ENCODE measurements around the gene FUCA1. TPM values are rescaled to one million over a fixed set of nuclear protein-coding genes. Genes with fewer than 3 reads are reported as not detected.
"Not testable (repeated sequence)": the region's sequence is repeated elsewhere in the genome, so short reads cannot be mapped to it uniquely, and the experiment has no call there.

The FUCA1 gene
- total RNA-seq, 1 experiment from 2014 or later = 8.2 TPM

- H3K36me3 ChIP-seq (replicated peaks; ENCODE audit: control insufficient read depth, insufficient read depth, low read length) = no peaks in the 10 kb centered on the region
- no peak for DNase-seq
- peaks cover 27% of the 10 kb centered on the region for H3K27me3 ChIP-seq (ENCODE audit: control insufficient read depth, insufficient read depth, low read length)
- no peak overlapping the region for H3K4me3 ChIP-seq (ENCODE audit: insufficient read depth, low read depth, low read length)
Measured at GRCh38 chr1:23869051-23869450, 961 bp upstream of the FUCA1 start.

GRCh38 chr1:23868557-23869016, 497 bp upstream of the FUCA1 start:
- H3K36me3 ChIP-seq (replicated peaks; ENCODE audit: control insufficient read depth, insufficient read depth, low read length) = no peaks in the 10 kb centered on the region
- no peak for DNase-seq
- peaks cover 27% of the 10 kb centered on the region for H3K27me3 ChIP-seq (ENCODE audit: control insufficient read depth, insufficient read depth, low read length)
- H3K4me3 ChIP-seq (ENCODE audit: insufficient read depth, low read depth, low read length) = no peak overlapping the region

GRCh38 chr1:23867542-23867894, 572 bp downstream of the FUCA1 start:
- H3K36me3 ChIP-seq (replicated peaks; ENCODE audit: control insufficient read depth, insufficient read depth, low read length) = no peaks in the 10 kb centered on the region
- peak; percentile 82 for DNase-seq
- H3K27me3 ChIP-seq (ENCODE audit: control insufficient read depth, insufficient read depth, low read length) = peaks cover 27% of the 10 kb centered on the region
- H3K4me3 ChIP-seq (ENCODE audit: insufficient read depth, low read depth, low read length) = peak overlapping the region; percentile 80

- no peaks in the 10 kb centered on the region for H3K36me3 ChIP-seq (replicated peaks; ENCODE audit: control insufficient read depth, insufficient read depth, low read length)
- H3K27me3 ChIP-seq (ENCODE audit: control insufficient read depth, insufficient read depth, low read length) = peaks cover 25% of the 10 kb centered on the region
- H3K4me3 ChIP-seq (ENCODE audit: insufficient read depth, low read depth, low read length) = no peak overlapping the region
- no peak for DNase-seq
Measured at GRCh38 chr1:23865543-23865930, 2.6 kb downstream of the FUCA1 start.

GRCh38 chr1:23864801-23865542, 3.1 kb downstream of the FUCA1 start:
- peaks cover 24% of the 10 kb centered on the region for H3K27me3 ChIP-seq (ENCODE audit: control insufficient read depth, insufficient read depth, low read length)
- no peak for DNase-seq
- H3K36me3 ChIP-seq (replicated peaks; ENCODE audit: control insufficient read depth, insufficient read depth, low read length) = no peaks in the 10 kb centered on the region
- no peak overlapping the region for H3K4me3 ChIP-seq (ENCODE audit: insufficient read depth, low read depth, low read length)

GRCh38 chr1:23862640-23863039, 5.5 kb downstream of the FUCA1 start:
- Histone ChIP-seq H3K36me3 (replicated peaks; ENCODE audit: control insufficient read depth, insufficient read depth, low read length) (no peaks in the 10 kb centered on the region), H3K27me3 (ENCODE audit: control insufficient read depth, insufficient read depth, low read length) (peaks cover 13% of the 10 kb centered on the region), H3K4me3 (ENCODE audit: insufficient read depth, low read depth, low read length) (no peak overlapping the region)
- DNase-seq = no peak

GRCh38 chr1:23854568-23854967, 13.5 kb downstream of the FUCA1 start:
- DNase-seq = no peak
- H3K4me3 ChIP-seq (ENCODE audit: insufficient read depth, low read depth, low read length) = no peak overlapping the region
- H3K27me3 ChIP-seq (ENCODE audit: control insufficient read depth, insufficient read depth, low read length) = no peaks in the 10 kb centered on the region
- no peaks in the 10 kb centered on the region for H3K36me3 ChIP-seq (replicated peaks; ENCODE audit: control insufficient read depth, insufficient read depth, low read length)

GRCh38 chr1:23853124-23853523, 15.0 kb downstream of the FUCA1 start:
- not testable (repeated sequence) for H3K27me3 ChIP-seq (ENCODE audit: control insufficient read depth, insufficient read depth, low read length); DNase-seq; H3K36me3 ChIP-seq (replicated peaks; ENCODE audit: control insufficient read depth, insufficient read depth, low read length); H3K4me3 ChIP-seq (ENCODE audit: insufficient read depth, low read depth, low read length)

GRCh38 chr1:23851406-23851805, 16.7 kb downstream of the FUCA1 start:
- not testable (repeated sequence) for DNase-seq

GRCh38 chr1:23848673-23849616, 19.1 kb downstream of the FUCA1 start:
- no peaks in the 10 kb centered on the region for H3K36me3 ChIP-seq (replicated peaks; ENCODE audit: control insufficient read depth, insufficient read depth, low read length)
- DNase-seq = no peak
- no peak overlapping the region for H3K4me3 ChIP-seq (ENCODE audit: insufficient read depth, low read depth, low read length)
- H3K27me3 ChIP-seq (ENCODE audit: control insufficient read depth, insufficient read depth, low read length) = no peaks in the 10 kb centered on the region

More at GRCh38 chr1:23851406-23851805, 16.7 kb downstream of the FUCA1 start:
- H3K27me3 ChIP-seq (ENCODE audit: control insufficient read depth, insufficient read depth, low read length); H3K4me3 ChIP-seq (ENCODE audit: insufficient read depth, low read depth, low read length); H3K36me3 ChIP-seq (replicated peaks; ENCODE audit: control insufficient read depth, insufficient read depth, low read length): not testable (repeated sequence)

- H3K4me3 ChIP-seq (ENCODE audit: insufficient read depth, low read depth, low read length); DNase-seq; H3K27me3 ChIP-seq (ENCODE audit: control insufficient read depth, insufficient read depth, low read length); H3K36me3 ChIP-seq (replicated peaks; ENCODE audit: control insufficient read depth, insufficient read depth, low read length): not testable (repeated sequence)
Measured at GRCh38 chr1:23847482-23848095, 20.5 kb downstream of the FUCA1 start.

GRCh38 chr1:23845163-23845562, 22.9 kb downstream of the FUCA1 start:
- H3K4me3 ChIP-seq (ENCODE audit: insufficient read depth, low read depth, low read length) = no peak overlapping the region
- DNase-seq = no peak
- no peaks in the 10 kb centered on the region for H3K36me3 ChIP-seq (replicated peaks; ENCODE audit: control insufficient read depth, insufficient read depth, low read length)
- H3K27me3 ChIP-seq (ENCODE audit: control insufficient read depth, insufficient read depth, low read length) = peaks cover 1% of the 10 kb centered on the region

GRCh38 chr1:23843644-23844043, 24.4 kb downstream of the FUCA1 start:
- no peak for DNase-seq
- H3K27me3 ChIP-seq (ENCODE audit: control insufficient read depth, insufficient read depth, low read length) = peaks cover 1% of the 10 kb centered on the region
- no peak overlapping the region for H3K4me3 ChIP-seq (ENCODE audit: insufficient read depth, low read depth, low read length)
- H3K36me3 ChIP-seq (replicated peaks; ENCODE audit: control insufficient read depth, insufficient read depth, low read length) = no peaks in the 10 kb centered on the region

GRCh38 chr1:23838401-23838866, 29.7 kb downstream of the FUCA1 start:
- peak; percentile 86 for DNase-seq
- peaks cover 7% of the 10 kb centered on the region for H3K27me3 ChIP-seq (ENCODE audit: control insufficient read depth, insufficient read depth, low read length)
- H3K36me3 ChIP-seq (replicated peaks; ENCODE audit: control insufficient read depth, insufficient read depth, low read length) = no peaks in the 10 kb centered on the region
- peak overlapping the region; percentile 46 for H3K4me3 ChIP-seq (ENCODE audit: insufficient read depth, low read depth, low read length)
